NK-92 treated with Interleukin-12 subunit alpha and Interleukin-12 subunit beta, amount 100 ng/mL, for 24 hours (cell line): ENCODE data around the gene PDE3B.
"Not testable (repeated sequence)": the region's sequence is repeated elsewhere in the genome, so short reads cannot be mapped to it uniquely, and the experiment has no call there.

Experiments
- DNase-seq: peaks from one replicate; lab custom pipeline; 2025; lab: John Stamatoyannopoulos, UW

Gene PDE3B

GRCh38 chr11:14641801-14642200 lies 1.8 kb upstream of the PDE3B start:
- DNase-seq: no peak

- DNase-seq: no peak
These were observed 1.2 kb upstream of the PDE3B start for GRCh38 chr11:14642453-14642852.

GRCh38 chr11:14642873-14643696 lies 519 bp upstream of the PDE3B start:
- no peak for DNase-seq

GRCh38 chr11:14644226-14645014 lies 816 bp downstream of the PDE3B start:
- DNase-seq: peak; percentile 67

- DNase-seq: no peak
These were observed 1.7 kb downstream of the PDE3B start for GRCh38 chr11:14645015-14645912.

GRCh38 chr11:14645985-14646900 lies 2.6 kb downstream of the PDE3B start:
- DNase-seq: no peak

GRCh38 chr11:14650064-14650463 lies 6.5 kb downstream of the PDE3B start:
- no peak for DNase-seq

GRCh38 chr11:14653090-14653489 lies 9.5 kb downstream of the PDE3B start:
- DNase-seq: no peak

GRCh38 chr11:14655435-14655834 lies 11.8 kb downstream of the PDE3B start:
- no peak for DNase-seq

- DNase-seq: no peak
These were observed 13.2 kb downstream of the PDE3B start for GRCh38 chr11:14656536-14657457.

- no peak for DNase-seq
These were observed 14.2 kb downstream of the PDE3B start for GRCh38 chr11:14657841-14658240.

- not testable (repeated sequence) for DNase-seq
These were observed 21.3 kb downstream of the PDE3B start for GRCh38 chr11:14664926-14665325.

- not testable (repeated sequence) for DNase-seq
These were observed 23.7 kb downstream of the PDE3B start for GRCh38 chr11:14667329-14667728.

- no peak for DNase-seq
These were observed 25.2 kb downstream of the PDE3B start for GRCh38 chr11:14668731-14669301.

GRCh38 chr11:14669499-14669898 lies 25.9 kb downstream of the PDE3B start:
- no peak for DNase-seq

- DNase-seq: no peak
These were observed 26.4 kb downstream of the PDE3B start for GRCh38 chr11:14669958-14670357.

GRCh38 chr11:14672635-14673034 lies 29.0 kb downstream of the PDE3B start:
- no peak for DNase-seq

GRCh38 chr11:14673421-14673820 lies 29.8 kb downstream of the PDE3B start:
- DNase-seq: no peak

- DNase-seq: no peak
These were observed 30.3 kb downstream of the PDE3B start for GRCh38 chr11:14673824-14674405.
